Measurements from ENCODE around the gene SBF2.

SBF2 gene

DNA sequence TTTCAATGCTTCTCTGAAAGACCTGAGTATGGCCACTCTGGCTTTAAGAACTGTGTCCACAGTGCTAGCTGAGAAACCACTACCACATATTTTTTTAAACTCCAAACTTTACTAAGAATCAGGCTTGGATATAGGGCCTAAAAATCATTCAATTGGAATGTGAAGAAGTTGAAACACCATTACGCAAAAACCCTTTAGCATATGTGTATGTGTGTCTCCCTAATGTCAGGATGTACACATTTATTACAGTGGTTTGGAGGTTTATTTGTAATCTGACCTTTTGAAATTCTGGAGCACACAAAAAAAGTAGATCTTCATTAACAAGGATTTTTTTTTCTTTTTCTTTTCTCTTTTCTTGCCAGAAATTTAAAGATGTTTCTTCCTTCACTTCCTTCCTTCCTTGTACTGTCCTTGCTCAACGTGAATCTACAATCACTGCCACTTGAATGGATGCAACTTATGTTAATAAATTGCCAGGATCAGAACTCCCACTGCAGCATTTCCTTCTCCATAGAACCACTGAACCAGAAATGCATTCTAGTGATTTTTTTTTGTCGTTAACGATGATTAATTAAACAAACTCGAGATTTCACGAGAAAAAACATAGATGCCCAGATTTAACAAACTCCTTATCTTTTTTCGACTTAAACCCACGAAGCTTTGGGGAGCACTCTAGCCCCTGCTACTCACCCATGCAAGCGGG is 7.8 kb upstream of the SBF2 start:
- DNase-seq (ENCODE audit: low spot score): no peak

DNA sequence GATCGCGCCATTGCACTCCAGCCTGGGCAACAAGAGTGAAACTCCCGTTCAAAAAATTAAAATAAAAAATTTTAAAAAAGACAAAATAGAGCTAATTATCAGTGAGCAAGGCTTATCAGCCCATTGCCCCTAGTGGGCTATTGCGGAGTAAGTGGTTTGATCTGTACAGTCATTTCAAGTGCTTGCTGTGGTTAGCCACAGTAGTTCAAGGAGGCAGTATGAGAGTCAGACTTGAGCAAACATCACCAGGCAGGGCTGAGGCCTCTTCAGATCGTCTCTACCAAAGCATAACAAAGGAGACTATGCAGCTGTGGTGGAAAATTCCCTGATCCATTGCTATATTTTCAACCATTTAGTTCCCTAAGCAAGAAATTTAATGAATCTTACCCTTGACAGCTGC is 4.3 kb upstream of the SBF2 start:
- no peak for DNase-seq (ENCODE audit: low spot score)

DNA sequence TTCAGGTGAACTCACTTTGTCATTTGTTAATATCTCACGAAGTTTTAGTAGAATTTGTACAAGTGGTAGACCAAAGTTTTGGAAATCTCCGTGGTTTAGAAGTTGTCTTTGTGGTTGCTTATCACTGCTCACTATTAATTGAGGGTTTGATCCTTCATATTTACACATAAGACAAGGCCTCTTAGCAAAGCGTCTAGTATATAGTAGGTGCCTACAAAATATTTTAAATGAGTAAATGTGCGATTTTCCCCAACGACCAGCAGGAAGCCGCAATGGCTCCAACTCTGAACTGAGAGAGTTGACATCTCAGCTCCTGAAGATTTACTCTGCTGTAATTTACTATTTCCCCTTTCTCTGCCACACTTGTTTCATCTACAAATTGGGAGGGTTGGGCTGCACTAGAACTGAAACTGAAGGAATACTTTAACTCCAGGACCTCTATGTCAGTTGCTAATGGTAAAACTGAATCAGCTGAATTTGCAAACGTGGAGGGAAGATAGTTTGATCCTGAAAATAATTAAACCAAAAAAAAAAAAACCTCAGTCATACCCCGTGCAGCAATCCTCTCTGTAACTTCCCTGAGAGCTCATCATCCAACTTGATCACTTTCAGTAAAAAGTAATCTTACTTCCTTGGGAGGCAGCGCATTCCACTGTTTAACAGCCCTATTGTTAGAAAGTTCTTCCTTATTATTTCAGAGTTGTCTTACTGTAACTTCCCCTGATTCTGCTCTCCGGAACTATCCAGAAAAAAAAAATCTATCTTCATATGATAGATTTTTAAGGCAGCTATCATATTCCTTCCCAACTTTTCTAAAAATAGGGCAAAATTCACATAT is 1.3 kb upstream of the SBF2 start:
- DNase-seq (ENCODE audit: low spot score): peak; percentile 31

DNA sequence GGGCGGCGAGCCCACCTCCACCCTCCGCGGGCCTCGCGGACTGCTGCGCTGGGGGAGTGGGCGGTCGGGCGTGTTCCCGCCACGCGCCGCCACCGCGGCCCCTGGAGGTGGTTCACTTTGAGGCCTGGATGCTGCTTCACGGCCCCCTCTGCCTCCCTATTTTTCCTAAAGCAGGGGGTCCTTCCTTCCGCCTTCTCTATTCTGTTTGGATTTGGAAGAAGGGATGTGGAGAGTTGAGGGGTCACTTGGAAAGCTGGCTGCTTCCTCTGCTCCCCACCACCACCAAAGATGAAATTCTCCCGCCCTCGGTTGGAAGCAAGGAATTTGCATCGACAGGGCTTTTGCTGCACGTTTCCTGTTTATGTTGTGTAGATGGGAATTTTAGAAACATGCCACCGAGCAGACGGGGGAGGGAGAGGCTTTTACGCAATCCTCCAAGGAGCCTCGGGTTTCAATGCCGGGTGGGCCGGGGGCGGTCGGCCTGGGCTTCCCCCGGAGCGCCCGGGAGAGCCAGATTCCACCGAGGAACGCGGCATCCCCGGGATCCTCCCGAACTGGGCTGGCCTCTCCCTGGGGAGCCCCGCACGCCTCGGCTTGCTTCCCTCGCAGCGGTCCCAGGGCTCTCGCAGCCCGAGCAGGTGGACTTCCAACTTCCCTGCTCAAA is 403 bp upstream of the SBF2 start:
- DNase-seq (ENCODE audit: low spot score): peak; percentile 12

DNA sequence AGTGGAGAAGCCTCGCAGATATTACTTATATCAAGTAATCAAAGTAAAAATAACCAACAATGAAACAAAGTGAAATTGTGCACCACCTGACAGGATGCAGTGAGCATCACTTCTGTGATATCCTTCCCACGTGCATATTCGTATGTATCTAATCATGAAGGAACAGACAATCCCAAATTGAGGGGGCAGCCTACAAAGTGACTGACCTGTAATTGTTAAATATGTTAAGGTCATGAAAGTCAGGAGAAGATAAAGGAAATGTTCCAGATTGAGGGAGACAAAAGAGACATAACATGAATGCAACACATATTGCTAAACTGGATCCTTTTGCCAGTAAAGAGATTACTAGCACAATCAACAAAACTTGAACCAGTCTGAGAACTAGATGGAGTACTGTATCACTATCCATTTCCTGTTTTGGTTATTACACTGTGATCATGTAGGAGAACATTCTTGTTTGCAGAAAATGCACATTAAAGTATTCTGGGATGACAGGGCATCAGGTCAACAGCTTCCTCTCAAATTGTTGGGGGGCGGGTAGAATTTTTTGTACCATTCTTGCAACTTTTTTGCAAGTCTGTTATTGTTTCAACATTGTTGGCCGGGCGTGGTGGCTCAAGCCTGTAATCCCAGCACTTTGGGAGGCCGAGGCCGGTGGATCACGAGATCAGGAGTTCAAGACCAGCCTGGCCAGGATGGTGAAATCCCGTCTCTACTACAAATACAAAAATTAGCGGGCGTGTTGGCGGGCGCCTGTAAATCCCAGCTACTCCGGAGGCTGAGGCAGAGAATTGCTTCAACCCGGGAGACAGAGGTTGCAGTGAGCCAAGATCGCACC is 2.0 kb downstream of the SBF2 start:
- DNase-seq (ENCODE audit: low spot score): no peak

DNA sequence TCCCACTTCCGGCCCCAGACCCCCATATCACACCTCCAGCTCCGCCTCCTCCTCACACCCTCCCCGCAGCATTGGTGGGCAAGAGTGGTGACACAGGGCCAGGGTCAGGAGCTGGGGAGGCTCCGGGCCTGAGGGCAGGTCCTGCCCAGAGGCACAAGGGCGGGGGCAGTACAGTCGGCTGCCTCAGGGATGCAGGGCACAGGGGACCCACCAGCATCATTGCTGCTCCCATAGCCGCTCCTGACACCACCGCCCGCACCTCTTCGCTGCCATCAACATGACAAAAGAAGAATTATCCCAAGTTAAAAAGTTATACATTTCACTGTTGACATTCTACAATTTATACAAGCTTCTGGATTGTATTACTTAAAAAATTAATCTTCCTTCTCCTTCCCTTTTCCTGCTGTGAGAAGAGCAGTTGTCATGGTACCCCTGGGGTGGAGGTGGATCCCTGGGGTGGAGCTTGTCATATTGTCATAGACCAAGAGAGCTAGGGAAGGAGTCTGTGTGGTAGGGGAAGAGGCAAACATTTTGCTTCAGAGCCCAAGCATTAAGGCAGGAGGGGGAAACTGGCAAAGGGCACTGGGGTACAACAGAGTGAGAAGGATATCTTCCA is 4.1 kb downstream of the SBF2 start:
- DNase-seq (ENCODE audit: low spot score): no peak

DNA sequence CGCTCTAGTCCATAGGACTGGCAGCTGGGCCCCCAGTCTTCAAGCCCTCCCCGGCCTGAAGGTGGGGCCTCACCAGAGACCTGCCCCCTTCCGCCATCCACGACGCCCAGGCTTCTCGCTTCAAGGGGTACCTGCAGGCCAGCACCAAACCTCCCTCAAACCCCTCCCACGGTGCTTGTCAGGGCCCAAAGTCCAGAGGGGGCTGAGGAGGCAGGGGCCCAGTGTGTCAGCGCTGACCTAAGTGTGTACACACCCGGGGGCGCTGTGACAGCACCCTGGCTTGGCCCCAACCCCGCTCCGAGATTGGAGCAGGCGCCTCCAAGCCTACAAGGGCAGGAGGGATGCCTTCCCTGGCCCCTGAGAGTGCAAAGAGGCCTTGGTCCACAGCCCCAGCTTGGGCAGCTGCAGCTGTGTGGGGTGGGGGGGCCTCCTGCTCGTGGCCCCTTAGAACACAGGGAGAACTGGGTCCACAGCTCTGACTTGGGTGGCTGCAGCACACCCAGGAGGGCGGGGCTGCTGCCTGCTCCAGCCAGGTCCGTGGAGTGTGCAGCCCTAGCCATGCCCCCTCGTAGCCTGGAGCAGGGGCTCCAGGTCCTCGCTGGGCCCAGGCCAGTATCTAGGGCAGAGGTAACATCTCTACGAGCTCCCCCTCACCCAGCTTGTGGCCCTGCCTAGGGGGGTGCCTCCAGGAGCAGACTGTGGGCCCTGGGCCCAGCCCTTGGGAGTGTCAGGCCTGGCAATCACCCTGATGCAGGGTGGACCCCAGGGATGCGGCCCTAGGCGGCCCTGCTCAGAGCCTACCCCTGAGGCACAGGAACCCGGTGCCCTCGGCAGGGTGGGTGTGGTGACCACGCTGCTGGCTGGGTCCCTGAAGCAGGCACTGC is 4.9 kb downstream of the SBF2 start:
- DNase-seq (ENCODE audit: low spot score): no peak

DNA sequence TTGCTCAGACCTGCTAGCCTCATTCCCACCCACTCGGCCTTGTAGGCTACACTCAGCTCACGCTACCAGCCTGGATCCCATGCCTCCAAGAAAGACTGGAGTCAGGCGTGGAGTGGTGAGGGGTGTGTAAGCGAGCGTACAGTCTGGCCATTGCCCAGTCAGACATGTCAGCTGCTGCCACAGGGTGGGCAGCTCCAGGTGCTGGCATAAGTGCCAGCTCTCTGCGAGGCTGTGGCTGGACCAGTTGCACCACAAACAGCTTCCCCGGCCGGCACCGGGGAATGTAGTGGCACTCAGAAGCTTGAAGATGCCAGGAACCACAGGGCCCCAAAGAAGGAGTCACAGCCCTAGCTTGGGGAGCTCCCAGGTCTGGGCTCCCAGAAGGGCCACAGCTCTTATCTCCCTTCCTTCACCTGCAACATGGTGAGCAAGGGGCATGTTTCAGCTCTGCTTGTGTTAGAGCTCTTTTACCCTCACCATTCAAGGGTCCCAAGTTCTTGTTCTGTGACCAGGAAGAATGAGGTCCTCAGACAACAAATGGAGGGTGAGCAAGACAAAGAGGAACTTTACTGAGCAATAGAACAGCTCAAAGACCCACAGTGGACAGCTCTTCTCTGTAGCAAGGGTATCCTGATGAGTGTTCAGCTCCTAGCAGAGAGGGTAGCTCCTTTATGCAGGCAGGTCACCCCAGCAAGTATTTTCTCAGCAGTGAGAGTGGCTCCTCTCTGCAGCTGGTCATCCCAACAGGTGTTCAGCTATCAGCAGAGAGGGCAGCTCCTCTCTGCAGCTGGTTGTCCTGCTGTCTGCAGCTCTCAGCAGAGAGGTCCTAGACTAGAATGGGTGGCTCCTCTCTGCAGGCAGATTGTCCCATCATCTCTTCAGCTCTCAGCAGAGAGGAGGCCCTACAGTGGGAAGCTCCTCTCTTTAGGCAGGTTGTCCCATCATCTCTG is 6.0 kb downstream of the SBF2 start:
- DNase-seq (ENCODE audit: low spot score): no peak

DNA sequence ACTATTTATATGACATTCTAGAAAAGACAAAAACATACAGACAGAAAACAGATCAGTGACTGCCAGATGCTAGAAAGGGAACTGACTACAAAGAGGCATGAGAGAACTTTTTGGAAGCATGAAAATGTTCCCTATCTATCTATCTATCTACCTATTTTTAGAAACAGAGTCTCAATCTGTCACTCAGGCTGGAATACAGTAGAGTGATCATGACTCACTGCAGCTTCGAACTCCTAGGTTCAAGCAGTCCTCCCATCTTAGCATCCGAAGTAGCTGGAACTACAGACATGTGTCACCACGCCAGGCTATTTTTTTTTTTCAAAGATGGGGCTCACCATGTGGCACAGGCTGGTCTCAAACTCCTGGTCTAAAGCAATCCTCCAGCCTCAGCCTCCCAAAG is 6.9 kb downstream of the SBF2 start:
- DNase-seq (ENCODE audit: low spot score): no peak

DNA sequence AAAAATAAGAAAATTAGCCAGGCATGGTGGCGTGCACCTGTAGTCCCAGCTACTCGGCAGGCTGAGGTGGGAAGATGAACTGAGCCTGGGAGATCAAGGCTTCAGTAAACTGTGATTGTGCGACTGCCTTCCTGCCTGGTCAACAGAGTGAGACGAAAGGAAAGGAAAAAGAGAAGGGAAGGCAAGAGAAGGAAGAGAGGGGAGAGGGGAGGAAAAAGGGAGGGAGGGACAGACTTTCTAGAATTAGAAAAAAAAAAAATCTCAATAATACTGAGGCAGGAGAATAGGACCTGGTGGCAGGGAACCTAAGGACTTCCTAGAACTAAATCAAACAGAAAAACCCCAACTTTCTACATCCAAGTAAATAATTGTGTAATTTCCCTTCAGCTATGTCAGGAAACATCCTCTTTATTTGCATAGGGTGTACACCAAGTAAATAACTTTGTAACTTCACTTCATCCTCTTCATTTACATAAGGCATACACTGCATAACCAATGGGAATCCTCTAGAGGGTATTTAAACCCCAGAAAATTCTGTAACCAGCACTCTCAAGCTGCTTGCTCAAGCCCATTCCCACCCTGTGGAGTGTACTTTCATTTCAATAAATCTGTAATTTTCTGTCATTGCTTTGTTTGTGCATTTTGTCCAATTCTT is 8.7 kb downstream of the SBF2 start:
- no peak for DNase-seq (ENCODE audit: low spot score)

DNA sequence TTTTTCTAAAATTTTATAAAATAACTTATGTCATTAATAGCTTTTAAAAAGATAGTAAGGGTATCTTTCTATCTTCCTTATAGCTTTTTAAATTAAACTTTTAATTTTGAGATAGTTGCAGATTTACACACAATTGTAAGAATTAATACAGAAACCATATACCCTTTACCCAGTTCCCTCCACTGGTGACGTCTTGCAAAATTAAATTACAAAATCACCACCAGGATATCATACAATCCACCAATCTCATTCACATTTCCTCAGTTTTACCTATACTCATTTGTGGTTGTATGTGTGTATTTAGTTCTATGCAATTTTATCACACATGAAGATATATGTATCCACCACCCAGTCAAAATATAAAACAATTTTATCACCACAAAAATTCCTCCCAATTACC is 10.0 kb downstream of the SBF2 start:
- no peak for DNase-seq (ENCODE audit: low spot score)

DNA sequence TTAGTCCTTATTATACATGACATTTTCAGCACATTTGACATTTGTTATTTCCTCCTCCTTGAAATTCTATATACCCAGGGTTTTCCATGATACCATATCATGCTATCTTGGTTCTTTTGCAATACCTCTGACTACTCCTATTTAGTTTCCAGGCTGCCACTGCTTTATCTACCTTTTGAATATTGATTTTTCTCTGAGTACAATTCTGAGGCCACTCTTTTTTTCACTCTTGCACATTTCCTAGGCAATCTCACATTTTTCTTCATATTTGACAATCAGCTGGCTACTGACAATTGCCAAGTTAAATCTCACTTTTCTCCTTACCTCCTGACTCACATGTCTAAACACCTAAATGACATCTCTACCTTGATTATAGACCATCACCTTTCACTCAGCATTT is 11.9 kb downstream of the SBF2 start:
- DNase-seq (ENCODE audit: low spot score): no peak

DNA sequence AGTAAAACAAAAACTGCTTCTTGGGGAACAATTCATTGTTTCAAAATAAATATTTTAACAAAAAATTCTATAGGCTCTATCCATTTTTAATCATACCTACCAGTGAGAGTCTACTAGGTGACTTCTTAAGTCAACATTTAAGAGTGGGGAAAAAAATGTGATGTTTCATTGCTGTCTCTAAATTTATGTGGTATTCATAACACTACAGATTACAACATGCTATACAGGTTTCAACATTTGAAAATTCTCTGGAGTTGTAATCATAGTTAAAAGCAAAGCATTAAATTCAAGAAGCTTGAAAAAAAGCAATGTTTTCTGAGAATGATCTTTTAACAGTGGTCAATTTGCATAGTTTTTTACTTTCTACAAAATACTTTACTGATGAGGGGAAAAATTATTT is 18.3 kb downstream of the SBF2 start:
- DNase-seq (ENCODE audit: low spot score): no peak

DNA sequence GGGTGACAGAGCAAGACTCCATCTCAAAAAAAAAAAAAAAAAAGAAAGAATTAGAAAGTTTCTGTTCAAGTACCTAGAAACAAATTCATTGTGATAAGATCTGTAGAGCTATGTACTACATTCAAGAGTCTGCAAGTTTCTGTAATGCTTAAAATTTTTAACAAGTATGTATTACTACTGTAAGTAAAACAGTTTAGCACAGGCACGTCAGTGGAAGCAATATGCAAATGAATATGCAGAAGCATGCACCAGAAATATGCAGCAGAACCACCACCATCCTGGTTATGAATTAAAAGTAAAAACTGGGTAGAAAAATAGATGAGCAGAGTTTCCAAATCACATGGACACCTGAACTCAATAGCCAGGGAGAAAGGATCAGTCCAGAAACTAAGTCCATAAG is 19.3 kb downstream of the SBF2 start:
- no peak for DNase-seq (ENCODE audit: low spot score)

DNA sequence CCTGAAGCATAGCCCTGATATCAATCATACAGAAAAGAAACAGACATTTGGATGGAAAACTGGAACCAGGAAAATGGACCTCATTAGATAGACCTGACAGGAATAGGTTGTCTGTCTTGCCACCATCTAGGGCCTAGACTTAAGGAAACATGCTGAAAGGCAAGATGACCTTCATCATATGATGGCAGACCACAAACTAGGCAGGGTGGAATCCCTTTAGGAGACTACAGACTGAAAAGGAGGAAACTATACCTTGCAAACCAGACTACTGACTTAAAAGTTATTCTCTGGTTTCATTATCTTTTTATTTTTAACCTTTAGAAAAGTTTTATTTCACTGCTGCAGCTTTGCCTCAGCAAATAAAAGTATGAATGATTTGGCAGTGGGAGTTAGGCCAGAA is 20.3 kb downstream of the SBF2 start:
- DNase-seq (ENCODE audit: low spot score): no peak

DNA sequence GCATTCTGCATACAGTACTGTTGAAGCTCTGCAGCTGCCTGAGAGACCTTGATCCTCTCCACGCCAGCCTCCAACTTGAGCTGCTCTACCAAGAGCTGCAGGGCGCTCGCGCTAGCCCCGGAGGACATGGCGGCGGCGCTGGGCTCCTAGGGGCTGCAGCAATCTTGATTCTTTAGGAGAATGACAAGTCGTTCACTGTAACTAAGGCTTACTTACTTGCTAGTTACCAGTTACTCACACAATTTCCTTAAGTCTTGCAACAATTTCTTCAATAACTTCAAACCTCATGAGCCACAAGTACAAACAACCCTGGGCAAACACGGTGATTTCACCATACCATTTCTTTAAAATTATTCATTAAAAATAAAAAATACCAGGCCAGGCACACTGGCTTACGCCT is 21.9 kb downstream of the SBF2 start:
- no peak for DNase-seq (ENCODE audit: low spot score)

DNA sequence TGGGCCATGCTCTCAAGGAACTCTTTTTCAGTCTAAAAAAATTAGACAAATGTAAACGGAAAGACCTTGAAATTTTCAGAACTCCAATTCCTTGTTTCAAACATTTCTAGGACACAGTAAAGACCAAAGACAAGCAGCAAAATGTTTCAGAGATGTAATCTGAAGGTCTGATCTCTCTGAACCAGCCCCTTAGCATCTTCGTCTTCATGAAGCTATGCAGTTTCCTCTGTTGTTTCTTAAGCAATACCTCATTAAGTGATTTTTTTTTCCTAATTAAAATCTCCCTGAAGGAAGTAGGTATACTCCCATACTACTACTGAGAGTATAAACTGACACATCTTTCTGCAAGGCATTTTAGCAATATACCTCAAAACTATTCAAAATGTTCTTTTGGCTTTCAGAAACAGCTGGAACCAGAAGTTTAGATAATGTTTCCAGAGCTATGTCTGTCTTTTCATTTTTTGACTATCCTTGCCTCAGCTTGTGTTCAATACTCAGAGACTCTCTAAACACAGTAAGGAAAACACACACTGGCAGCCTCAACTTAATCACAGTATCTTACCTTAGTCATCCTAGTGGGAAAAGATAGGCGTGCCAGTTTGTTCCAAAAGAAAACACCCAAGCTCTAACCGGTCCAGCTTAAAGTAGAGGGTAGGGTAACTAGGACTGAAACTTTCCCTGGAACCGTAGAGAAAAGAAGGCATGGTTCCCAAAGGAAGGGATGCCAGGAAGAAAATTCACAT is 25.1 kb downstream of the SBF2 start:
- DNase-seq (ENCODE audit: low spot score): no peak

DNA sequence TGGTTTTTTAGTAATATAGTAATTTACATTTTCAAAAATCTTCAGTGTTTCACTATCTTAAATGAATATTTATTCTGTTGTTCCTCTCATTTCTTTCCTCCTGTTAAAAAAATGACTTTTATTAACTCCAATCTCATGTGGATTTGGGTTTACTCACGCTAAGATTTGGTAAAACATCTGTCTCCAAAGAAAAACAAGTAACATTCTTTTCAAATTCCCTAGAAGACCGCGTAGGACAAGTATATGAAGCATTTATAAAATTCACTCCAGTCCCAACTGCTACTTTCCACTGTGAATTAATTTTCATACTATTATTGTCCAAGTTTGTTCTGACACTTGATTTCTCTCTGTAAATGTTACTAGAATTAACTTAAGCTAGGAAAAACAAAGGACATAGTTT is 26.2 kb downstream of the SBF2 start:
- no peak for DNase-seq (ENCODE audit: low spot score)
